NK-92 treated with Interleukin-12 subunit alpha and Interleukin-12 subunit beta, amount 100 ng/mL, for 24 hours (cell line): ENCODE results near the gene PRKRA.
"Not testable (repeated sequence)": the region's sequence is repeated elsewhere in the genome, so short reads cannot be mapped to it uniquely, and the experiment has no call there.

Source experiments
- DNase-seq: peaks from one replicate; lab custom pipeline; 2025; lab: John Stamatoyannopoulos, UW

The PRKRA gene

DNA sequence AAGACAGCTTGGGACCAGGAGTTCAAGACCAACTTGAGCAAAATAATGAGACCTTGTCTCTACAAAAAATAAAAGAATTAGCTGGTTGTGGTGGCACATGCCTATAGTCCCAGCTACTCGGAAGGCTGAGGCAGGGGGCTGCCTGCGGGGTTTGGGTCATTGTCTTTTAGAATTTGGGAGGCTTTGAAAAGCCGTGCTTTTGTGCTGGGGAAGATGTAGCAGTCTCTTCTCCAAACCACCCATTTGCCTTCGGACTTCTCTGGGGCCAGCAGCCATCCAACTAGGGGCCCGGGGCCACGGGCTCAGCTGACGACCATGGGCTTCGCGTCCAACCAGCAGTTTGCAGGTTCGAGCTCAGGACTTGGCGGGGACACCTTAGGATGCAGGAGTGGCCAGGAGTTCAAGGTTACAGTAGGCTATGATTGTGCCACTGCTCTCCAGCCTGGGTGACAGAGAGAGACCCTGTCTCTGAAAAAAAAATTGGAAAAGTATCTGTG is 6.5 kb upstream of the PRKRA start:
- no peak for DNase-seq

DNA sequence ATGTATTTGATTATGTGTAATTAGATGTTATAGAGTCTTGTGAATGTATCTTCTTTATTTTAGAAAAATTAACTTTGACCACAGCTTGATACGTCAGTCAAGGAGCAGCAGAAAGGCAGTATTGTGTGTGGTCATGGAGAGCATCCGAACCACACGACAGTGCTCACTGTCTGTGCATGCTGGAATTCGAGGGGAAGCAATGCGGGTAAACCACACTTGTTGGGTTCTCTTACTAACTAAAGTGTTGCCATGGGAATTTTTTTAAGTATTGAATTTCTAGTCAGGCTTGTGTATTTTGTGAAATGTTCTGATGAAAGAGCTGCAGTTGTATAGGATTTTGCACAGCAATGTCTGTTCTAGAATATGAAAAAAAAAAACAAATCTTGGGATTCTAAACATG is 5.0 kb upstream of the PRKRA start:
- DNase-seq: no peak

- no peak for DNase-seq
Measured at GRCh38 chr2:178452870-178453269, 1.9 kb upstream of the PRKRA start.

GRCh38 chr2:178452334-178452733 is 1.4 kb upstream of the PRKRA start:
- DNase-seq: no peak

DNA sequence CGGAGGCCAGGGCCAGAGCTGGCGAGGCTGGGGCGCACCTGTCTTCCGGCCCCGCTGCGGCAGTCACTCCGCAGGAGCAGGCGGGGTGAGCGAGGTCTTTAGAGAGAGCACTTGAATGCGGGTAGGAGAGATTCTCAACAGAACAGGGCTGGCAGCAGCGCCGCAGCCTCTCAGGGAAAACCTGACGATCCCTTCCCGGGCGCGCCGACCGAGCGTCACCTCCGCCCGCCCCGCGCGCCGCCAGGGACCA is 526 bp downstream of the PRKRA start:
- DNase-seq: peak; percentile 68

DNA sequence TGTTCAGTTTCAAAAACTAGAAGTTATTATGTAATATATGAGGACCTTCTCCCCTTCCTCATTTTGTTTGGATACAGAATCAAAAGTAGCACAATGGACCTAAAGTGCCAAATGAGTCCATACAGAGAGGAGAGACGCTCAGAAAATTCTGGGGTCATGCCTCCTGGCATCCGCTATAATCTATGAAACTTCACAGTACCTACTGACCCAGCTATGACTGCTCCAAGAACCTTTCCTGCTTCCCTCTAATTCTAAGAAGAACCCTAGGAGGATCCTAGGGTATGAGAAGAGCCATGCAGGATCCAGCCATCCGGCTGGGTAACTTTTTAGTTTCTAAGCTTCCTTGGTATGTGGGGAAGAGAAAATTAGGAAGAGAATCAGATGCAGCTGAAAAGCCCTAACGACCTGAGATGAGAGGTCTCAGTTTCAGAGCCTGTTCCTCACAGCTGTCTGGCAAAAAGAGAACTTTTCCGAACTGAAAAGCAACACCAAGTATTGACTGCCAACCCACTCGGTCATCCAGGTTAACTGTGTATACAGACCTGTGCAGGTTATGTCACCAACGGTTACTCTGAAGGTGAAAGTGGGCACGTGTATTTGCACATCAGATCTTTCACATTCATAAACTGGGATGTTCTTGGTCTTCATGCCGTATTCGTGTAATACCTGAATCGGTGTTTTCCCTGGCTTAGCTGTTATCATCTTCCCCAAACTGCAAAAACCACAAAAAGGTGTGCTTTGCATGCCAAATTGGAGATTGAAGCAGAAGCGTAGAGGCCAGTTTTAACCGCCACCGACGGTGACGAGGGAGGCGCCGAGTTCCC is 1.1 kb downstream of the PRKRA start:
- DNase-seq: no peak

DNA sequence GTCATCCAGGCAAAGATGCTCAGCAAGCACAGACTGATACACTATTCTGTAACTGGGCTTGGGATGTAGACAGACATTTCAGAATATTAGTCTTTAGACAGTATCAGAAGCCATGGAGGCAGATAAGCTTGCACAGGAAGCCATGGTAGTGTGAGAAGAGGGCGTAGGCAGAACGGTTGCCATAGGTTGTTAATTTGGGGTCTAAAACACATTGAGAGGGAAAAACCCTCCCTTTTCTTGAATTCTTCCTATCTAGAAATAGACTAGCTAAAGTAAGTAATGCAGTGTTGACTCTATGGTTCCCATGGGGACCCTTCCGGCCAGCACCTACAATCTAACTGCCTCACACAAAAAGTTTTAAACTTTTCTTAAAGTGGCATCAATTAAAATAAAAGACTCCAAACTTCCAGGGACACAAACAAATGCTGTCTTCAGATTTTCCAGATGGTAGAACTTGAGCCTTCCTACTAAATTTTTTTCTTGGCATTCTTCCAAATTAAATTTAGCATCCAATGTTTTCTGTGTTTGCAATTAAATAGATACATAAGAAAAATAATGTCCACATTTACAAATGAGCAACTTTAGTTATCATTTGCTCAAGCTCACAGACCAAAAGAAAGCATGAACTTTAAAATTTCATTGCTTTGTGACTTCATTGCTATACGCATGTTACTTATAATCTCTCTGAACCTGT is 1.9 kb downstream of the PRKRA start:
- DNase-seq: no peak

- DNase-seq: no peak
Measured at GRCh38 chr2:178441426-178441825, 9.5 kb downstream of the PRKRA start.

GRCh38 chr2:178436662-178437061 is 14.3 kb downstream of the PRKRA start:
- DNase-seq: no peak

DNA sequence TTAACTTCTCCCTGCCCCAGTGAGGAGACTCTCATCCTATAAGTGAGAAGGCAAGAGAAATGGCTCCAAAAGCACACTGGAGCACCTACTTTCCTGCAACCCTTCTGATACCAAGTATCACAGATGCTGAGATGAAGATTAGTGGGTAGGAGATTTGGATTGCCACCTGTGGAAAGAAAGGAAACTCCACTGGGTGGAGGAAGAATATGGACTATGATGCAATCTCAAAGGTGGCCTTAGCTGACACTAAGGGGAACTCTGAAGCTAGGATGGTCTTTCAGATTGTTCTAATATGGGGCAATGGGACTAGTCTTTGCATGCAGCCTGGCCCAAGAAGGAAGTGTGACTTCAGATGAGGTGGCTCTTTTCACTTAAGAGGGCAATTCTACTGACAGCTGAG is 21.6 kb downstream of the PRKRA start:
- no peak for DNase-seq

GRCh38 chr2:178428396-178428806 is 22.6 kb downstream of the PRKRA start:
- DNase-seq: no peak

DNA sequence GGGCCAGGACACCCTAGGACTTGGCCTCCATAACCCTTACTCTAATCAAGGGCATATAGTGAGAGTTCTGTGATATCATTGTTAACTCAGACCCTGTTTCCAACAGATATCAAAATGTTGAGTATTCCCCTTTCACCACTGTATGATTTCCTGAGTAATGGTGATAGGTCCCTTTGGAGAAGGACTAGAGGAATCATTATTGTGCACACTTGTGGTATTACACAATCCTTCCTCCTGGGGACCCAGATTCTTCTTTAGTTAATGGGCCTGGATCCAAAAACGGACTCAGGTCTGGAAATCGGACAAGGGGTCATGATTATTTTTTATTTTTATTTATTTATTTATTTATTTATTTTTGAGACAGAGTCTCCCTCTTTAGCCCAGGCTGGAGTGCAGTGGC is 23.5 kb downstream of the PRKRA start:
- no peak for DNase-seq

- no peak for DNase-seq
Measured at GRCh38 chr2:178426388-178426787, 24.6 kb downstream of the PRKRA start.

- DNase-seq: no peak
Measured at GRCh38 chr2:178425255-178425827, 25.6 kb downstream of the PRKRA start.

DNA sequence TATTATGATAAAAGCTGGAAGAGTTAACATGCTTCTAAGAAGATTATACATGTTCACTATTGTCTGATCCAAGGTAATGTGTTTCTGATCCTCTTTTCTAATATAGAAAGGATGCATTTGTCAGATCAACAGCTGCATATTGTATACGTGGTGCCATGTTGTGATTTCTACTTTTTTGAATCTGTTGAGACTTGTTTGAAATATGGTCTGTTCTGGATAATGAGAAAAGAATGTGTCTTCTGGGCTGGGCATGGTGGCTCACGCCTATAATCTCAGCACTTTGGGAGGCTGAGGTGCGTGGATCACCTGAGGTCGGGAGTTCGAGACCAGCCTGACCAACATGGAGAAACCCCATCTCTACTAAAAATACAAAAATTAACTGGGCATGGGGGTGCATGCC is 27.2 kb downstream of the PRKRA start:
- not testable (repeated sequence) for DNase-seq

DNA sequence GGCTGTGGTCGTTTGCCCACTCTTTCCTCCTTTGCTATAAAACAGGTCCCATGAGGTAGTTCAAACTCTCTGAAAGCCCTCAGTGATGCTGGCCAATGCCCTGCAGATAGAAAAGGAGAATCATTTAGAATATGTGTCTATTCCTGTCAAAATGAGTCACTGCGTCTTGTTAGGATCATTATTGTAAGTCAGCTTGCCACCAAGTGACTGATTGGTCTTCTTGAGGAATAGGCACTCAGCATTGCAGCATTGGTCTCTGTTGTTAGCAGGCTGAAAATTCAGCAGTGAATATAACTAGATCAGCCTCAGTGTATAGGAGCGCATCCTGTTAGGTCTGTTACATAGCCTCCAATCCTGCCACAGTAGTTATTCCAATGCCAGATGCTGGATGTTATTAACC is 28.9 kb downstream of the PRKRA start:
- no peak for DNase-seq

DNA sequence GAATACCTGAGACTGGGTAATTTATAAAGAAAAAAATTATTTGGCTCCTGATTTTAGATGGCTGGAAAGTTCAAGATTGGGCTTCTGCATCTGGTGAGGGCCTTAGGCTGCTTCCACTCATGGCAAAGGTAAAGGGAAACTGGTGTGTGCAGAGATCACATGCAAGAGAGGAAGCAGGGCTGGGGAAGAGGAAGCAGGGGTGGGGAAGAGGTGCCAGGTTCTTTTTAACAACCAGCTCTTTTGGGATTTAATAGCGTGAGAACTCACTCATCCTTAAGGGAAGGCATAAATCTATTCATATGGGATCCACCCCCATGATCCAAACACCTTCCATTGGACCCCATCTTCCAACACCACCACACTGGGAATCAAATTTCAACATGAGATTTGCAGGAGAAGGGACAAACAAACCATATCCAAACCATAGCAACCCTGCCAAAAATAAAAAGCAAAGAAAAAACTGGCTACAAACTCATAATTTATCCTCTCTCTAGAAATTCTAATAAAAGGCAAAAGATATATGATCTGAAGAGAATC is 30.4 kb downstream of the PRKRA start:
- DNase-seq: no peak

- DNase-seq: no peak
Measured at GRCh38 chr2:178419123-178419522, 31.9 kb downstream of the PRKRA start.

DNA sequence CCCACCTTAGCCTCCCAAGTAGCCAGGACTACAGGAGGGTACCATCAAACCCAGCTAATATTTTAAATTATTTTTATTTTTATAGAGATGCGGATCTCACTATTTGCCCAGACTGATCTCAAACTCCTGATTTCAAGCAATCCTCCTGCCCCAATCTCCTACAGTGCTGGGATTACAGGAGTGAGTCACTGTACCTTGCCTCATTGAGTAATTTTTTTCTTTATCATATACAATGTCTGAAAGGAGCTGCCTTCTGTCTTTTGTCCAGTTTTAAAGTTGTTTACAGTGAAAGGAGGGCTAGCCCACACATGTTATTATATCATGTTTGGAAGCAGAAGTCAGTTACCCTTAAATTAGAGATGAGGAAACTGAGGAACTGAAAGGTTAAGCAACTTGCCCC is 32.5 kb downstream of the PRKRA start:
- no peak for DNase-seq

- no peak for DNase-seq
Measured at GRCh38 chr2:178417916-178418315, 33.1 kb downstream of the PRKRA start.

GRCh38 chr2:178415979-178416378 is 35.0 kb downstream of the PRKRA start:
- no peak for DNase-seq

- peak; percentile 86 for DNase-seq
Measured at GRCh38 chr2:178414266-178415247, 36.4 kb downstream of the PRKRA start.
